ENCODE measurements around the gene VDR.
"Not testable (repeated sequence)": the region's sequence is repeated elsewhere in the genome, so short reads cannot be mapped to it uniquely, and the experiment has no call there.

Gene VDR

GRCh38 chr12:47809518-47809917, 95.3 kb downstream of the VDR start:
- not testable (repeated sequence) for DNase-seq

- DNase-seq: no peak
Measured at GRCh38 chr12:47808574-47809365, 96.0 kb downstream of the VDR start.

GRCh38 chr12:47808050-47808449, 96.7 kb downstream of the VDR start:
- no peak for DNase-seq

GRCh38 chr12:47807338-47807737, 97.5 kb downstream of the VDR start:
- no peak for DNase-seq

GRCh38 chr12:47805417-47805816, 99.4 kb downstream of the VDR start:
- no peak for DNase-seq

- DNase-seq: no peak
Measured at GRCh38 chr12:47804171-47804570, 100.6 kb downstream of the VDR start.

- no peak for DNase-seq
Measured at GRCh38 chr12:47803191-47803875, 101.5 kb downstream of the VDR start.

- DNase-seq: no peak
Measured at GRCh38 chr12:47802312-47802711, 102.5 kb downstream of the VDR start.

- no peak for DNase-seq
Measured at GRCh38 chr12:47801904-47802246, 102.9 kb downstream of the VDR start.

- DNase-seq: no peak
Measured at GRCh38 chr12:47801170-47801903, 103.5 kb downstream of the VDR start.

GRCh38 chr12:47800582-47800981, 104.2 kb downstream of the VDR start:
- no peak for DNase-seq

GRCh38 chr12:47799357-47799955, 105.3 kb downstream of the VDR start:
- DNase-seq: no peak

- no peak for DNase-seq
Measured at GRCh38 chr12:47798382-47798948, 106.3 kb downstream of the VDR start.

GRCh38 chr12:47797441-47797840, 107.4 kb downstream of the VDR start:
- no peak for DNase-seq

GRCh38 chr12:47795814-47796411, 108.9 kb downstream of the VDR start:
- no peak for DNase-seq

GRCh38 chr12:47795121-47795813, 109.5 kb downstream of the VDR start:
- no peak for DNase-seq

GRCh38 chr12:47794679-47795078, 110.1 kb downstream of the VDR start:
- no peak for DNase-seq

GRCh38 chr12:47793015-47793681, 111.6 kb downstream of the VDR start:
- DNase-seq: no peak

- no peak for DNase-seq
Measured at GRCh38 chr12:47791874-47792273, 112.9 kb downstream of the VDR start.
